Measurements from ENCODE around the gene CTSZ.
"Not testable (repeated sequence)": the region's sequence is repeated elsewhere in the genome, so short reads cannot be mapped to it uniquely, and the experiment has no call there.

CTSZ gene

GRCh38 chr20:59011874-59012157 lies 4.8 kb upstream of the CTSZ start:
- not testable (repeated sequence) for DNase-seq

GRCh38 chr20:59010995-59011873 lies 4.2 kb upstream of the CTSZ start:
- peak; percentile 84 for DNase-seq

- DNase-seq = no peak
Measured at GRCh38 chr20:59010321-59010994, 3.4 kb upstream of the CTSZ start.

- DNase-seq = no peak
Measured at GRCh38 chr20:59008715-59009336, 1.8 kb upstream of the CTSZ start.

GRCh38 chr20:59007665-59008511 lies 834 bp upstream of the CTSZ start:
- DNase-seq = peak; percentile 87

GRCh38 chr20:59006167-59006863 lies 739 bp downstream of the CTSZ start:
- no peak for DNase-seq

- DNase-seq = no peak
Measured at GRCh38 chr20:59005523-59006166, 1.4 kb downstream of the CTSZ start.

- DNase-seq = peak; percentile 84
Measured at GRCh38 chr20:59004763-59005522, 2.1 kb downstream of the CTSZ start.

GRCh38 chr20:59004493-59004762 lies 2.6 kb downstream of the CTSZ start:
- peak; percentile 60 for DNase-seq

GRCh38 chr20:59003836-59004492 lies 3.1 kb downstream of the CTSZ start:
- DNase-seq = no peak

- DNase-seq = no peak
Measured at GRCh38 chr20:59002874-59003399, 4.1 kb downstream of the CTSZ start.

GRCh38 chr20:59002388-59002787 lies 4.7 kb downstream of the CTSZ start:
- DNase-seq = no peak

GRCh38 chr20:59001449-59002171 lies 5.4 kb downstream of the CTSZ start:
- DNase-seq = no peak

GRCh38 chr20:59001068-59001448 lies 6.0 kb downstream of the CTSZ start:
- no peak for DNase-seq

GRCh38 chr20:59000326-59000725 lies 6.7 kb downstream of the CTSZ start:
- no peak for DNase-seq

- DNase-seq = no peak
Measured at GRCh38 chr20:58998656-58999055, 8.4 kb downstream of the CTSZ start.

- no peak for DNase-seq
Measured at GRCh38 chr20:58997141-58997770, 9.8 kb downstream of the CTSZ start.

GRCh38 chr20:58996226-58996611 lies 10.8 kb downstream of the CTSZ start:
- no peak for DNase-seq

- DNase-seq = no peak
Measured at GRCh38 chr20:58995461-58996225, 11.4 kb downstream of the CTSZ start.

All from hematopoietic multipotent progenitor cell treated with erythropoietin and hydrocortisone succinate and interleukin-3 and kit ligand, for 4 days (in vitro differentiated cells).